Cortex of kidney (tissue), 1 donor: ENCODE data around the gene ZNF438.
"Not testable (repeated sequence)": the region's sequence is repeated elsewhere in the genome, so short reads cannot be mapped to it uniquely, and the experiment has no call there.

Experiments used
- DNase-seq: peaks from one replicate; lab custom pipeline; 2025; lab: John Stamatoyannopoulos, UW

ZNF438 gene

GRCh38 chr10:31031558-31032257 lies at the start of gene ZNF438:
Gene ZNF438, minus strand, starts transcription at chr10:31031865. Its CDS starts 154,831 bp downstream, at chr10:30877034.
- peak; percentile 77 for DNase-seq

DNA sequence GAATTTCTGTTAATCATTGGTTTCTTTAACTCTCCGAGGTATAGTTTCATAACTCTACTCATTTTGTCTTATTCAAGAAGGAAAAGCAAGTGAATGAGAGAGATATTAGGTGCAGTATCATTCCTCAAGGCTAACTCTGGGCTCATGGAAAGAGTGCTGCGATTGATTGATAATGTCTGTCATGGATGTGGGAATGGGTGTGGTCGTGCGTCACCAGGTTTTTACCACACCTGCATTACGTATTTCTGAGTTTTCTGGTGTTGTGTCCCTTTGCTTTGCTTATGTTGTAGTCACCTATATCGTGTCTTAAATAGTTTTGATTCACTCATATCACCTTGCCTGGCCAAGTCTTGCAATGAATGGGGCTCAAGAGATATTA lies 44.9 kb upstream of the ZNF438 start:
- no peak for DNase-seq

GRCh38 chr10:31075881-31076609 lies 44.4 kb upstream of the ZNF438 start:
- DNase-seq, result no peak

DNA sequence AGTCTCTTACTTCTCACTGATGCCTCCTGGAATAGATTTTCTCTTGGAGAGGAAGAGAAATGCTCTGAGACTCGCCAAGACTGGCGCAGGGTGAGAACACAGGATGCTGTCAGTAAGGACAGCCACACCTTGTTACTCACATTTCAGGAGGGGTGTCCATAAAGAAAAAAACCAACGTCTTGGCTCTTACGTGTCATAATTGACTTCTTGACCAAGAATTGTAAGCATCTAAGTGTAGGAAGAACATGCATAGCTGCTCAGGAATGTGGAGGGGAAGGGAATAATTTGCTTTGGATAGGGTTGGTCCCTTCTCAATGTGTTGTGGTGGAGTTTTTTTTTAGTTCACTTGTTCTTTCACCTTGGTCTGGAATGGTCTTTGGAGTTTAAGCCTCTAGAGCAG lies 43.8 kb upstream of the ZNF438 start:
- no peak for DNase-seq

DNA sequence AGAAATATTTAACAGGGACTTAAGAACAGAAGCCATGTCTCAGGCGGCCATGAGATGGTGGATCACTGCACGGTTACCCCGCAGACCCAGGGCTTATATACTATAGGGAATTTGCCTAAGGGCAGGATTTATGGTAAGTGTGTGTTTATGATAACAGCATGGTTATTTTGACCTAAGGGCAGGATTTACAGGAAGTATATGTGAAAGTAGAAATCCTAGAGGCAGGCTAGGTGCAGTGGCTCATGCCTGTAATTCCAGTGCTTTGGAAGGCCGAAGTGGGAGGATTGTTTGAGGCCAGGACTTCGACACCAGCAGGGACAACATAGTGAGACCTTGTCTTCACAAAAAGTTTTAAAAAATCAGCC lies 43.0 kb upstream of the ZNF438 start:
- no peak for DNase-seq

DNA sequence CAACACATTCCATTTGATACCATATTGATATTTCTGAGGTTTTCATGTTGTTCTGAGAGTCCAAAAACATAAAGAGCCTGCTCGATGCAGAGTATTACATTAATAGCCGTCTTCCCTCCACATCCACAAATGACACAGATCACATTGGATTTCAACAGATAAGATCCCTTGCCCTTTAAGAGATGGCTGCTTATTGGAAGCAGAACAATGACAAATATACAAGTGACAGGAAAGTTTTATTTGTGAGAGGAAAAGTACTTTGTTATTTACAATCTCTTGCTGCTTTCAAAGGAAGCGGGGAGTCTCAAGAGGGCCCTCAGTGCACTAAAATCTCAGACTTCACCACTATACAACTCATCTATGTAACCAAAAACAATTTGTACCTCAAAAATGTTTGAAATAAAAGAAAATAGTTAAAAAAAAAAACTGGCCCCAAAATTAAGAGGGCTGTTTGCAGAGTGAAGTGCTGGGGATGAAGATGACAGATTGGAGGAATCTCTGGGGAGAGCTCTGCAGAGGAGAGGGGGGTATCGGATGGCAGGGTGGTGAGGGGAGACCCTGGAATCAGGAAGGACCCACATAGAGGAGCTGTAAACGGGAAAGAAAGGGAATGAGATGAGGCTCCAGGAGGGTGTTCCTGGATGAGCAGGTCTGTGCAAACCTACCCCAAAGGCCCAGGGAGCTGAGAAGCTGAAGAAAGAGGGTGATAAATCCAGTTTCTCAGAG lies 42.5 kb upstream of the ZNF438 start:
- DNase-seq, result no peak

GRCh38 chr10:31073211-31073610 lies 41.5 kb upstream of the ZNF438 start:
- no peak for DNase-seq

DNA sequence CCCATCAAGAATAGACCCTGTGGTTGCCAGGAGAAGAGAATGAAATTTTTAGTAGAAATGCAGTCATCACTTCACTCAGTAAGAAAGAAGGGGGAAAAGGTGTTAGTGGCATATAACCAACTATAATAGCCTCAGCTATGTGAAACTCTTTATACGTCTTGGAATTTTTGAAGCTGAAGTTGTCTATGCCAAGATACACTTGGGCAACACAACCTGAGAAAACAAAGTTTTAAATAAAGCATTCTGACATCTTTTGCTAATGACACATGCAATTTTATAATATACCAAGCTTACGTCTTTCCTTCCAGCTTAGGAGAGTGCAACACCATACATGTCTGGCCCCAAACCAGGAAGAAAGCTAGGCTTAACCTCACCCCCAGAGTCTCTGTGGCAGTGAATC lies 40.8 kb upstream of the ZNF438 start:
- DNase-seq, result no peak

GRCh38 chr10:31071232-31072005 lies 39.8 kb upstream of the ZNF438 start:
- no peak for DNase-seq

DNA sequence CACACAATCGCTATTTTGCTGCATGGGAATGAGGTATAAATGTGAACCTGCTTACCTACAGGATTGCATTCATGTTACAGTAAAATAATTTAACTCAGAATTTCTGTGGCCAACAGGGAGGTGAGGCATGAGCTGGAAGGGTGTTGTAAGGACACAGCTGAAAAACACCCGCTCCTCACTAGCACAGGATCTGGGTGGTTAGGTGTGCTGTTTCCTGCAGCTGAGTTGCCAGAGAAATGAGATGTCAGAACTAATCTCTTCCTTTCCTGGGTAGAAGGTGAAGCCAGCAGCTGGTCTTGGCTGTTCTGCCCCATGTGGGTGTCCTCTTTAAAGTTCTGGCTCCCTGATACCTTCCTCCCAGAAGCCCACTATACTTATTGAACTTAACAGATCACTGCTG lies 39.0 kb upstream of the ZNF438 start:
- no peak for DNase-seq

GRCh38 chr10:31070025-31070424 lies 38.4 kb upstream of the ZNF438 start:
- DNase-seq, result no peak

GRCh38 chr10:31069411-31069810 lies 37.7 kb upstream of the ZNF438 start:
- no peak for DNase-seq

DNA sequence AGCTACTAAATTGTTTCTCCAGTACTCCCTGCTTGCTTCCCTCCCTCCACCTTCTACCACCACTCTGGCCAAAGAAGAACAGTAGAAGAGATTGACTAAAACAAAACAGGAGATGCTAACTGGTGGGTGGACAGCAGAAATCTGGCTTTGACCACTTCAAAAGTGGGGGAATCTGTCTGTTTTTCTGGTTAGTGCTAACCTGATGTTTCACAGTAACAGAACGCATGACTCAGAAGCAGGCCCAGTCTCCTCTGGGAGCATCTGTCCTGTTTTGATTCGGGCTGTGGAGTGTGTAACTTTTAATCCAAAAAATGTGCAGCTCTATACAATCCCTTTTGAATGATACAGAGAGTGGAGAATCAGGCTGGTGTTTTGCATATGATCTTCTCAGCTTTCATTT lies 32.7 kb upstream of the ZNF438 start:
- no peak for DNase-seq

- no peak for DNase-seq
Measured at GRCh38 chr10:31063841-31064240, 32.2 kb upstream of the ZNF438 start.

GRCh38 chr10:31062856-31063255 lies 31.2 kb upstream of the ZNF438 start:
- no peak for DNase-seq

DNA sequence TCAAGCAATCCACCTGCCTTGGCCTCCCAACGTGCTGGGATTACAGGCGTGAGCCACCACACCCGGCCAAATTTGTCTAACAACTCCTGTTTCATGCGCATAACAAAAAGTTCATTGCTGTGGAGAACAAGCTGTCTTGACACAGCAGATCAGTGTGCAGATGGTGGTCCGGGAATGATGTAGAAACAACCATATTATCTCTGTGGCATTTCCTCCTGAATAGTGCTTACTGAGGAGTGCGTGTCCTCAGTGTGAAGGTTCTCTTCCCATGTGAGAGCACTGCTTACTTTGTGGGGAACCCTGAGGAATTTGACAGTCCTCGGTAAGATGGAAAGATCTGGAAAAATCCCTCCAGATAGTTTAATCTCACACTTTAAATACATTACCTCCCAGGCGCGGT lies 30.3 kb upstream of the ZNF438 start:
- no peak for DNase-seq

GRCh38 chr10:31058795-31059703 lies 27.4 kb upstream of the ZNF438 start:
- DNase-seq, result no peak

- not testable (repeated sequence) for DNase-seq
Measured at GRCh38 chr10:31056678-31057077, 25.0 kb upstream of the ZNF438 start.

- DNase-seq, result no peak
Measured at GRCh38 chr10:31055573-31056251, 24.0 kb upstream of the ZNF438 start.

- no peak for DNase-seq
Measured at GRCh38 chr10:31051703-31052102, 20.0 kb upstream of the ZNF438 start.

DNA sequence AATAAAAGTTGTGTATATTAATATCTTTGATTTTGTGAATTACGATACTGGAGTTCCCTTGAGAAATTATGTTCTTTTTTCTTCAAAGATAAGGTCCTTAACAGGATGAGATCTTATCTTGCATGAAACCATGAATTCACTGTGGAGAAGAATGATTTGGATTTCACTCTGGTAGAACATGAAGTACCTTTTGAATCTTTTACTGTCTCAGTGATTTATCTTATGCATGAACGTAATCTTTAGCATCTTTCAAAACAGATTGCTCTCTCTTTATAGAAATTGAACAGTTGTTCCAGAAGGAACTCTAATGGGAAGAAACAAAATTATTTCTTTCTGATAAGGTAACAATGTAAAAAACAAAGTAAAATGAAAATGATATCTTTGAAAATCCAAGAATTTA lies 11.0 kb upstream of the ZNF438 start:
- DNase-seq, result no peak
